ENCODE data around the gene ITK.
A peak's percentile ranks its signal among the peaks of the same experiment; 100 is the strongest.
"Not testable (repeated sequence)": the region's sequence is repeated elsewhere in the genome, so short reads cannot be mapped to it uniquely, and the experiment has no call there.

Gene ITK

GRCh38 chr5:157221959-157222358, 41.3 kb downstream of the ITK start:
- peaks cover 5% of the 10 kb centered on the region for H3K4me1 ChIP-seq (ENCODE audit: insufficient read depth, low read length)
- H3K36me3 ChIP-seq (ENCODE audit: insufficient read depth, low read length) = no peaks in the 10 kb centered on the region
- H2AFZ ChIP-seq (ENCODE audit: low read depth, low read length) = no peak overlapping the region
- no peaks in the 10 kb centered on the region for H3K27me3 ChIP-seq (ENCODE audit: insufficient read depth, low read length)
- no peak overlapping the region for H3K4me3 ChIP-seq (ENCODE audit: low read length)
- no peaks in the 10 kb centered on the region for H3K9me3 ChIP-seq (ENCODE audit: low read length)

- Histone ChIP-seq H3K9me3 (ENCODE audit: low read length) (no peaks in the 10 kb centered on the region), H3K4me1 (ENCODE audit: insufficient read depth, low read length) (peaks cover 5% of the 10 kb centered on the region), H3K4me3 (ENCODE audit: low read length) (no peak overlapping the region), H3K27me3 (ENCODE audit: insufficient read depth, low read length) (no peaks in the 10 kb centered on the region), H2AFZ (ENCODE audit: low read depth, low read length) (peak overlapping the region; percentile 31), H3K36me3 (ENCODE audit: insufficient read depth, low read length) (no peaks in the 10 kb centered on the region)
These were observed 42.0 kb downstream of the ITK start for GRCh38 chr5:157222506-157223230.

GRCh38 chr5:157225469-157226422, 45.1 kb downstream of the ITK start:
- Histone ChIP-seq H3K4me1 (ENCODE audit: insufficient read depth, low read length) (peaks cover 5% of the 10 kb centered on the region), H3K9me3 (ENCODE audit: low read length) (no peaks in the 10 kb centered on the region), H2AFZ (ENCODE audit: low read depth, low read length) (no peak overlapping the region), H3K4me3 (ENCODE audit: low read length) (no peak overlapping the region), H3K27me3 (ENCODE audit: insufficient read depth, low read length) (no peaks in the 10 kb centered on the region), H3K36me3 (ENCODE audit: insufficient read depth, low read length) (no peaks in the 10 kb centered on the region)

- H3K4me3 ChIP-seq (ENCODE audit: low read length) = no peak overlapping the region
- H3K36me3 ChIP-seq (ENCODE audit: insufficient read depth, low read length) = no peaks in the 10 kb centered on the region
- no peaks in the 10 kb centered on the region for H3K9me3 ChIP-seq (ENCODE audit: low read length)
- H2AFZ ChIP-seq (ENCODE audit: low read depth, low read length) = no peak overlapping the region
- no peaks in the 10 kb centered on the region for H3K4me1 ChIP-seq (ENCODE audit: insufficient read depth, low read length)
- H3K27me3 ChIP-seq (ENCODE audit: insufficient read depth, low read length) = no peaks in the 10 kb centered on the region
These were observed 50.0 kb downstream of the ITK start for GRCh38 chr5:157230610-157231009.

- Histone ChIP-seq H2AFZ (ENCODE audit: low read depth, low read length) (no peak overlapping the region), H3K27me3 (ENCODE audit: insufficient read depth, low read length) (no peaks in the 10 kb centered on the region), H3K4me1 (ENCODE audit: insufficient read depth, low read length) (no peaks in the 10 kb centered on the region), H3K36me3 (ENCODE audit: insufficient read depth, low read length) (no peaks in the 10 kb centered on the region), H3K4me3 (ENCODE audit: low read length) (no peak overlapping the region), H3K9me3 (ENCODE audit: low read length) (no peaks in the 10 kb centered on the region)
These were observed 52.1 kb downstream of the ITK start for GRCh38 chr5:157232706-157233105.

GRCh38 chr5:157233515-157233914, 52.9 kb downstream of the ITK start:
- Histone ChIP-seq H3K4me1 (ENCODE audit: insufficient read depth, low read length) (no peaks in the 10 kb centered on the region), H2AFZ (ENCODE audit: low read depth, low read length) (no peak overlapping the region), H3K9me3 (ENCODE audit: low read length) (no peaks in the 10 kb centered on the region), H3K36me3 (ENCODE audit: insufficient read depth, low read length) (no peaks in the 10 kb centered on the region), H3K27me3 (ENCODE audit: insufficient read depth, low read length) (no peaks in the 10 kb centered on the region), H3K4me3 (ENCODE audit: low read length) (no peak overlapping the region)

GRCh38 chr5:157236423-157236822, 55.8 kb downstream of the ITK start:
- no peaks in the 10 kb centered on the region for H3K4me1 ChIP-seq (ENCODE audit: insufficient read depth, low read length)
- no peaks in the 10 kb centered on the region for H3K27me3 ChIP-seq (ENCODE audit: insufficient read depth, low read length)
- H3K9me3 ChIP-seq (ENCODE audit: low read length) = no peaks in the 10 kb centered on the region
- no peak overlapping the region for H2AFZ ChIP-seq (ENCODE audit: low read depth, low read length)
- no peak overlapping the region for H3K4me3 ChIP-seq (ENCODE audit: low read length)
- H3K36me3 ChIP-seq (ENCODE audit: insufficient read depth, low read length) = no peaks in the 10 kb centered on the region

- no peaks in the 10 kb centered on the region for H3K27me3 ChIP-seq (ENCODE audit: insufficient read depth, low read length)
- H3K9me3 ChIP-seq (ENCODE audit: low read length) = no peaks in the 10 kb centered on the region
- no peak overlapping the region for H3K4me3 ChIP-seq (ENCODE audit: low read length)
- no peak overlapping the region for H2AFZ ChIP-seq (ENCODE audit: low read depth, low read length)
- peaks cover 6% of the 10 kb centered on the region for H3K4me1 ChIP-seq (ENCODE audit: insufficient read depth, low read length)
- H3K36me3 ChIP-seq (ENCODE audit: insufficient read depth, low read length) = no peaks in the 10 kb centered on the region
These were observed 60.8 kb downstream of the ITK start for GRCh38 chr5:157241483-157241882.

- H3K27me3 ChIP-seq (ENCODE audit: insufficient read depth, low read length); H3K9me3 ChIP-seq (ENCODE audit: low read length); H2AFZ ChIP-seq (ENCODE audit: low read depth, low read length); H3K4me1 ChIP-seq (ENCODE audit: insufficient read depth, low read length); H3K36me3 ChIP-seq (ENCODE audit: insufficient read depth, low read length); H3K4me3 ChIP-seq (ENCODE audit: low read length): not testable (repeated sequence)
These were observed 64.1 kb downstream of the ITK start for GRCh38 chr5:157244704-157245103.

- H3K4me3 ChIP-seq (ENCODE audit: low read length) = no peak overlapping the region
- H2AFZ ChIP-seq (ENCODE audit: low read depth, low read length) = peak overlapping the region; percentile 12
- peaks cover 6% of the 10 kb centered on the region for H3K4me1 ChIP-seq (ENCODE audit: insufficient read depth, low read length)
- H3K9me3 ChIP-seq (ENCODE audit: low read length) = no peaks in the 10 kb centered on the region
- no peaks in the 10 kb centered on the region for H3K27me3 ChIP-seq (ENCODE audit: insufficient read depth, low read length)
- H3K36me3 ChIP-seq (ENCODE audit: insufficient read depth, low read length) = no peaks in the 10 kb centered on the region
These were observed 64.8 kb downstream of the ITK start for GRCh38 chr5:157245476-157245875.

- H3K27me3 ChIP-seq (ENCODE audit: insufficient read depth, low read length) = no peaks in the 10 kb centered on the region
- H3K4me1 ChIP-seq (ENCODE audit: insufficient read depth, low read length) = peaks cover 6% of the 10 kb centered on the region
- no peaks in the 10 kb centered on the region for H3K9me3 ChIP-seq (ENCODE audit: low read length)
- H3K36me3 ChIP-seq (ENCODE audit: insufficient read depth, low read length) = no peaks in the 10 kb centered on the region
- no peak overlapping the region for H3K4me3 ChIP-seq (ENCODE audit: low read length)
- H2AFZ ChIP-seq (ENCODE audit: low read depth, low read length) = peak overlapping the region; percentile 12
These were observed 65.2 kb downstream of the ITK start for GRCh38 chr5:157245886-157246285.

GRCh38 chr5:157247267-157247666, 66.6 kb downstream of the ITK start:
- Histone ChIP-seq H3K4me1 (ENCODE audit: insufficient read depth, low read length) (peaks cover 6% of the 10 kb centered on the region), H3K9me3 (ENCODE audit: low read length) (no peaks in the 10 kb centered on the region), H3K36me3 (ENCODE audit: insufficient read depth, low read length) (no peaks in the 10 kb centered on the region), H2AFZ (ENCODE audit: low read depth, low read length) (no peak overlapping the region), H3K27me3 (ENCODE audit: insufficient read depth, low read length) (no peaks in the 10 kb centered on the region), H3K4me3 (ENCODE audit: low read length) (no peak overlapping the region)

- no peaks in the 10 kb centered on the region for H3K36me3 ChIP-seq (ENCODE audit: insufficient read depth, low read length)
- H3K27me3 ChIP-seq (ENCODE audit: insufficient read depth, low read length) = no peaks in the 10 kb centered on the region
- H3K4me1 ChIP-seq (ENCODE audit: insufficient read depth, low read length) = peaks cover 6% of the 10 kb centered on the region
- no peak overlapping the region for H3K4me3 ChIP-seq (ENCODE audit: low read length)
- no peak overlapping the region for H2AFZ ChIP-seq (ENCODE audit: low read depth, low read length)
- no peaks in the 10 kb centered on the region for H3K9me3 ChIP-seq (ENCODE audit: low read length)
These were observed 68.3 kb downstream of the ITK start for GRCh38 chr5:157248821-157249470.

Data from neuron (in vitro differentiated cells).